ELF-1 (cell line): Measurements from ENCODE around the gene NET1.
A peak's percentile ranks its signal among the peaks of the same experiment; 100 is the strongest.
"Not testable (repeated sequence)": the region's sequence is repeated elsewhere in the genome, so short reads cannot be mapped to it uniquely, and the experiment has no call there.

Source experiments
- DNase-seq: peaks from one replicate; pipeline ENCODE4 v3.0.0-alpha.2; 2016; ENCODE audit warnings: low read depth, low spot score

NET1 gene

GRCh38 chr10:5412277-5412941, at the start of gene NET1:
NET1 (plus strand) TSS chr10:5412557; CDS start chr10:5412693, 136 bp downstream.
- DNase-seq: peak; percentile 97

GRCh38 chr10:5362873-5363272, 49.5 kb upstream of the NET1 start:
- no peak for DNase-seq

- DNase-seq: no peak
These were observed 48.0 kb upstream of the NET1 start for GRCh38 chr10:5364374-5364773.

GRCh38 chr10:5364890-5365338, 47.4 kb upstream of the NET1 start, which contains the start of gene UCN3:
UCN3 (plus strand) TSS chr10:5364966; CDS start chr10:5373721, 8,755 bp downstream.
- no peak for DNase-seq

DNA sequence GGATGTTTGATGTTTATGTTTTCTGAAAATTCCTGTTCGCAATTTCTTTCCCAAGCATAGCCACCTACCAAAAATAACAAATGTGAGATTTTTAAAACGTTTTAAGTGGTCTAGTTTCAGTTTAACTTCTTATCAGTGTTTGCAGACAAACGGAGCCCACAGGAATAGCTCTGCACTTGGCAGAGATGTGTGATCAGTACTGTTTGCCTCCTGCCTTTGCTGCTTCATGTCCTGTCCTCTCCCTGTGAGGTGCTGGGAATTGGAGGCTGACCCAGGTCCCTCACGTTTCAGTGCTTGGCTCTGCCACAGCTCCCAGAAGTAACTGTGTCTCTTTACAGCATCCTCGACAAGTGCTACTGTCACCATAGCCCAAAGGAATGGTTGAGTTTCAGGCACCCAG, 46.4 kb upstream of the NET1 start:
- no peak for DNase-seq

DNA sequence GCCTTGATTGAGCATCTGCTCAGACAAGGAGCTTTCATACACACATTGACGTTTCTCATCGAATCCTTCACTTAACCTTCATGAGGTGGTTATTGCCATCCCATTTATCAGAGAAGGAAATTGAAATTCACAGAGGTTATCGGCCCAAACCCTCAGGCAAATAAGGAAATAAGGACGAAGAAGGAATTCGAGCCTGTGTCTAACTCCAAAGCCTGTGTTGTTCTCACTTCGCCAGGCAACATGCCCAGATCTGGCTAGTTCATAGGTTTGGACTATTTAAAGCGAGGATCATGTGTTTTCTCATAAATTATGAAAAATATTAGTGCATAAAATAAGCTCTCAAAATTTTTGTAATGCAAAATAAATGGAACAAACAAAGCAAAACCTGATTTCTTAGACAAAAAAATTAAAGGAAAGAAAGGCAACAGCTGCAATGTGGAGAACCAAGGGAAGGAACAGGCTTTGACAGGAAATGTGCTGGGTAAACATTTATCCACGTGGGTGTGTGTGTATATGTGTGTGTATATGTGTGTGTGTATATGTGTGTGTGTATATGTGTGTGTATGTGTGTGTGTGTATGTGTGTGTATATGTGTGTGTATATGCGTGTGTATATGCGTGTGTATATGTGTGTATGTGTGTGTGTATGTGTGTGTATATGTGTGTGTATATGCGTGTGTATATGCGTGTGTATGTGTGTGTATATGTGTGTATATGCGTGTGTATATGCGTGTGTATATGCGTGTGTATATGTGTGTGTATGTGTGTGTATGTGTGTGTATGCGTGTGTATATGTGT, 42.8 kb upstream of the NET1 start:
- DNase-seq: no peak

DNA sequence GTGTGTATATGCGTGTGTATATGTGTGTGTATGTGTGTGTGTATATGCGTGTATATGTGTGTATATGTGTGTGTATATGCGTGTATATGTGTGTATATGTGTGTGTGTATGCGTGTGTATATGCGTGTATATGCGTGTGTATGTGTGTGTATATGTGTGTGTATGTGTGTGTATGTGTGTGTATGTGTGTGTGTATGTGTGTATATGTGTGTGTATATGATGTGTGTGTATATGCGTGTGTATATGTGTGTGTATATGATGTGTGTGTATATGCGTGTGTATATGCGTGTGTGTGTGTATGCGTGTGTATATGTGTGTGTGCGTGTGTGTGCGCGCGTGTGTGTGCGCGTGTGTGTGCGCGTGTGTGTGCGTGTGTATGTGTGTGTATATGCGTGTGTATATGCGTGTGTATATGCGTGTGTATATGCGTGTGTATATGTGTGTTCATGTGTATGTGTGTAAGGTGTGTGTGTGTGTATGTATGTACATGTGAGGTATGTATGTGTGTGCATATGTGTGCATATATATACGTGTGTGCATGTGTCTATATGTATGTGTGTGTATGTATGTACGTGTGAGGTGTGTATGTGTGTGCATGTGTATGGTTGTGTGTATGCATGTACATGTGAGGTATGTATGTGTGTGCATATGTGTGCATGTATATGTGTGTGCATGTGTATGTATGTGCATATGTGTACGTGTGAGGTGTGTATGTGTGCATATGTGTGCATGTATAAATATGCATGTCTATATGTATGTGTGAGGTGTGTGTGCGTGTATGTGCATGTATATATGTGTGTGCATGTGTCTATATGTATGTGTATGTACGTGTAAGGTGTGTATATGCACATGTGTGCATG, 41.6 kb upstream of the NET1 start:
- DNase-seq: no peak

- DNase-seq: no peak
These were observed 39.0 kb upstream of the NET1 start for GRCh38 chr10:5373307-5373706.

- DNase-seq: no peak
These were observed 38.3 kb upstream of the NET1 start for GRCh38 chr10:5373891-5374611.

DNA sequence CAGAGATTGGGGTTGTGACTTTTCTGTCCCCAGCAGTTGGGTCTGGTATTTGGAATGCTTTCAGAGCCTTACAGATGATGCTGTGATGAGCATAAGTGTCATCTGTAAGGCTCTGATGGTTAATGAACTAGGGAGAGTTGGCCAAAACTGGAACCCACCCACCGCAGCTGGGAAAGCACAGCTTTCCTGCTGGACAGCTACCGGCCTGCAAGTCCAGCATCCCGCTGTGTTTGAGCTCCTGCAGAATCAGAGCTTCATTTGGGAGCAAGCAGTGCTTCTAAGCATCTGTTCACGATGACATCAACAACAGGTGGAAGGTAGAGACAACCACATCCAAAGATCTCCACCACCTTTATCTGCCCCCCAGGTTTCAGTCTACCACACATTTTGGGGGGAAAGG, 35.9 kb upstream of the NET1 start:
- no peak for DNase-seq

- DNase-seq: not testable (repeated sequence)
These were observed 33.2 kb upstream of the NET1 start for GRCh38 chr10:5379202-5379601.

DNA sequence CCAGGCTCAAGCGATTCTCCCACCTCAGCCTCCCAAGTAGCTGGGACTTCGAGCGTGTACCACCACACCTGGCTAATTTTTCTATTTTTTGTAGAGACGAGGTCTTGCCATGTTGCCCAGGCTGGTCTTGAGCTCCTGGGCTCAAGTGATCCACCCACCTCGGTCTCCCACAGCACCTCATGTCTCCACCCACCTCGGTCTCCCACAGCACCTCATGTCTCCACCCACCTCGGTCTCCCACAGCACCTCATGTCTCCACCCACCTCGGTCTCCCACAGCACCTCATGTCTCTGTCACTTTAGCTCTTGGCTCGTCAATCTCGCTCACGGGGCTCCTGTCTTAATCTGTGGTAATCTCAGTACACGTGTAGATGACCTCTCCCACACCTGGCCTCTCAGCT, 32.0 kb upstream of the NET1 start:
- DNase-seq: not testable (repeated sequence)

- DNase-seq: no peak
These were observed 31.2 kb upstream of the NET1 start for GRCh38 chr10:5381187-5381586.

- peak; percentile 15 for DNase-seq
These were observed 27.1 kb upstream of the NET1 start for GRCh38 chr10:5385224-5385623.

- no peak for DNase-seq
These were observed 25.2 kb upstream of the NET1 start for GRCh38 chr10:5387169-5387568.

DNA sequence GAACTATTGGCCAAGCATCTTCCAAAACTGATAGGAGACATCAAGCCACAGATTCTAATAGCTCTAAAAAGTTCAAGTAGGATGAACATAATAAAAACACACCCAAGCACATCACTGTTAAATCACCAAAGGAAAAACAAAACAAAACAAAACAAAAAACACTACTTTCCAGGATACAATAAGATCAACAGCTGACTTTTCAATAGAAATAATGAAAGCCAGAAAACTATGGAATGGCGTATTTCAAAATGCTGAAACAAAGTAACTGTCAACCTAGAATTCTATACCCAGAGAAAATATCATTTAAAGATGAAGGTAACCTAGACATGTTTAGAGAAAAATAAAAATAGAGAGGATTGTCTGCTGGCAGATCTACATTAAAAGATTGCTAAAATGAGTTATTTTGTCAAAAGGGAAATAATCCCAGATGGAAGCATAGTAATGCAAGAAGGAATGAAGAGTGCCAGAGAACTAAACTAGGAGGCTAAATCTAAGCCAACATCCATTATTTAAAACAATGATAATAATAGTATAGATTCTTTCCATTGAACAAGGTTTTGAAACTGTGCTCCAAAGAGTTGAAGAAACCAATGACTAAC, 21.7 kb upstream of the NET1 start:
- no peak for DNase-seq

DNA sequence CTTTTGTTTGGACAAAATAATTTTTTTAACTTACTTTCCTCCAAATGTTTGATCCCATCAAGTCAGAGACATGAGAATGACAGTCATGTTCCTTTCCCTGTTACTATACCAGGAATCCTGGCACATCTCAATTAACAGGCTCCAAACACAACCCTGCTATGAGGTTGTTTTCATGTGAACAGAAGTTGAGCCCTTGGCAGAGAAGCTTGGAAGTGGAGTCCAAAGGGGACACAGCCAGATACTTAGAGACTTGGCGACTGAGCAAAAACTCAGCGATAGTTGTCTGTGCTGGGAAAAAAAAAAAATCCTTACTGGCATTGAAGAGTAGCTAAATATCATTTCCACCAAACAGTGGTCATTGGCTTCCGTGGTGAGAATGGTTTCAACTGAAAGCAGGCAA, 20.6 kb upstream of the NET1 start:
- DNase-seq: no peak

DNA sequence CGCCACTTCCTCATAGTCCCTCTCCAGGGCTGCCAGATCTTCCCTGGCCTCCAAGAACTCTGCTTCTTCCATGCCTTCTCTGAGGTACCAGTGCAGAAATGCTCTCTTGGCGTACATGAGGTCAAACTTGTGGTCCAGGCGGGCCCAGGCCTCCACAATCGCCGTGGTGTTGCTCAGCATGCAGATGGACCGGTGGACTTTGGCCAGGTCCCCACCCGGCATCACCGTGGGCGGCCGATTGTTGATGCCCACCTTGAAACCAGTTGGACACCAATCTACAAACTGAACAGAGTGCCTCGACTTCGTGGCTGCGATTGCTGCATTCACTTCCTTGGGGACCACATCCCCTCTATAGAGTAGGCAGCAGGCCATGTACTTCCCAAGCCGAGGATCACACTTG, 18.8 kb upstream of the NET1 start:
- no peak for DNase-seq

- no peak for DNase-seq
These were observed 17.2 kb upstream of the NET1 start for GRCh38 chr10:5395168-5395567.

DNA sequence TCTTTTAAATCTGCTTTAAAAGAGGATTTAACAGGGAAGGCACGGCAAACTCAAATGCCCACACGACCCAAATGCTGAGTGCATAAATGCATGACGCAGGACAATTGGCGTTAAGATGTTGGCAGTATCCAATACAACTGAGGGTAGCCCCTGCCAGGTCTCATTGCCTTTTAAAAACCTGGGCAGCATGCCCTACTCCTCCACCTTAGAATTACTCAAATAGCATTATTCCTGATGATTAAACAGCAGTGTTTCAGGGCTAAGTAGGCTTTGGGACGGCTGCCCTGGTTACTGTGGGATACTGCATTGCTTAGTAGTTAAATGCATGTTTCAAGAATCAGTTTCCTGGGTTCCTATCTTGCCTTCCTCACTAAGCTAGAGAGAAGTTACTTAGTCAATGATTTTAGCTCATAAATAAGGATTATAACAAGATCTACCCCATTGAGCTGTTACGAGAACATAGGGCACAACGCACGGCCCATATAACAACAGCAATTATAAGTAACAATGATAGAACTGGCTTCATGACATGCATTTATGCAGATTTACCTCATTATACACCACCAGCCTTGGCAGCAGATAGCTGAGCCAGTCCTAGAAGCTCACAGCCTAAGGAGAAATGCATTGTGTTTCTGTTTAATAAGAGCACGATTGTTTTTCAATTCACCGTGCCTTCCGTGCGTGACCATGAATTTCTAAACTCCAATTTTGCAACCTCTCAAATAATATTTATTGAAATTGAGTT, 15.6 kb upstream of the NET1 start:
- DNase-seq: no peak
